ENCODE results near the gene IL1B.

Gene IL1B

DNA sequence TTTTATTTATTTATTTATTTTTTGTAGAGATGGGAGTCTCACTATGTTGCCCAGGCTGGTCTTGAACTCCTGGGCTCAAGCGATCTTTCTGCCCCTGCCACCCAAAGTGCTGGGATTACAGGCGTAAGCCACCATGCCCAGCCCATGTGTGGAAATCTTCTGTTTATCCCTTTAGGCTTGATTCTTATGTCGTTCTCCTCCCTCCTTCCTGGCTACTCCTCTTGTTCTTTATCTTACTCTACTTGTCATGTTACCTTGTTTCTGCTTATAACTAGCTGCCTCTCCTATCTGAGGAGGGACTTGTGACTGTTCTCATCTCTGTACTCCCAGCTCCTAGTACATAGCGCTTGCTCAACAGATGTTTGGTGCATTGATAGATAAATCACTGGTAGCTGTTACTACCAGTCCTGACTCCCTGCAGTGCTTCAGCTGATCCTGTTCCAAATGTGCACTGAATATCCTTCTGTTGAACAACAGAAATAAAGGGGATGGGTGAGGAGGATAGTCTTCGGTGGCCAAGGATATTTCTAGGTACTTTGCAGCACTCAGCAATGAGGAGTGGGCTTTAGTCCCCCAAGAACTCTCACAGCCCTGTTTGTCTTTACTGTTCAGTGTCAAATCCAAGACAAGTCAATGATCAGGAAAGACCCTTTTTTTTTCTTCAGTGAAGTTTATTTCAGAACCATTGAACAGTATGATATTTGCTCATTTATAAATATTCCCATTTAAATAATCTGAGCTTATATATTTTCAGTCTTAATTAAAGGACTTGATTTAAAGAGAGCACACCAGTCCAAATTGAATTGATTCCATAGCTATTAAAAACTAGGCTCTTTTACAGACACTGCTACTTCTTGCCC, 7.2 kb downstream of the IL1B start:
- DNase-seq: no peak

DNA sequence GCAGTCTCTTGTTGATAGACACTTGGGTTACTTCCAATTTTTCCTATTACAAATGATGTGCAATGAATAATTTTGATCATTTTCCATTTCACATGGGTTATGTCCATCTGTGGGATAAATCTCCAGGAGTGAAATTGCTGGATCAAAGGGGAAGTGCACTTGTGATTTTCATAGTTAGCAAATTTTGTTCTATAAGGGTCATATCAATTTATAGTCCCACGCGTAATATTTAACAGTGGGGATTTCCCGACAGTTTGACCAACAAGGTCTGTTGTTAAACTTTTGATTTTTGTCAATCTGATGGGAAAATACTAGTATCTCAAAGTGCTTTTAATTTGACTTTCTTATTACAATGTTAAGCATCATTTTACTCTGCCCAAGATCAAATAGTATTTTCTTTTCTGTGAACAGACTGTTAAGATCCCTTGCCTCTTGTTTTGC, 8.3 kb downstream of the IL1B start:
- no peak for DNase-seq

DNA sequence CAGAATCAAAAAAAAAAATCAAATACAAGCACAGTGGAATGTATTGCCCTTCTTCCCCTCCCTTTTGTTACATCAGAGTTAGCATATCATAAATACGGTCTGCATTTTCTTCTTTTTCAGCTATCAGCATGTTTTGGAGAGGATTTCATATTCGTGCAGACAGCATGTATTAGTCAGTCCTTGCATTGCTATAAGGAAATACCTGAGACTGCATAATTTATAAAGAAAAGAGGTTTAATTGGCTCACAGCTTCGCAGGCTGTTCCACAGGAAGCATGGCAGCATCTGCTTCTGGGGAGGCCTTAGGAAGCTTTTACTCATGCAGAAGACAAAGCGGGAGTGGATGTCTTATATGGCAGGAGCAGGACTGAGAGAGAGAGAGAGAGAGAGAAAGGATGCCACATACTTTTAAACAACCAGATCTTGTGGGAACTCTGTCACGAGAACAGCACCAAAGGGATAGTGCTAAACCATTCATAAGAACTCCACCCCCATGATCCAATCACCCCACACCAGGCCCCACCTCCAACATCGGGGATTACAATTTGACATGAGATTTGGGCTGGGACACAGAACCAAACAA, 8.9 kb downstream of the IL1B start:
- DNase-seq: no peak

DNA sequence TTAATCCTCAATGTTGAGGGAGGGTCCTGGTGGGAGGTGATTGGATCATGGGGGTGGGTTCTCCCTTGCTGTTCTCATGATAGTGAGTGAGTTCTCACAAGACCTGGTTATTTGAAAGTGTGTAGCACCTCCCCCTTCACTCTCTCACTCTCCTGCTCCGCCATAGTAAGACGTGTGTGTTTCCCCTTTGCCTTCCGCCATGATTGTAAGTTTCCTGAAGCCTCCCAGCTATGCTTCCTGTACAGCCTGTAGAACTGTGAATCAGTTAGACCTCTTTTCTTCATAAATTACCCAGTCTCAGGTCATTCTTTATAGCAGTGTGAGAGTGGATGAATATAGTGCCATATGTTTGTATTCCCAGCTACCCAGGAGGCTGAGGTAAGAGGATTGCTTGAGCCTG, 9.6 kb downstream of the IL1B start:
- DNase-seq: no peak

DNA sequence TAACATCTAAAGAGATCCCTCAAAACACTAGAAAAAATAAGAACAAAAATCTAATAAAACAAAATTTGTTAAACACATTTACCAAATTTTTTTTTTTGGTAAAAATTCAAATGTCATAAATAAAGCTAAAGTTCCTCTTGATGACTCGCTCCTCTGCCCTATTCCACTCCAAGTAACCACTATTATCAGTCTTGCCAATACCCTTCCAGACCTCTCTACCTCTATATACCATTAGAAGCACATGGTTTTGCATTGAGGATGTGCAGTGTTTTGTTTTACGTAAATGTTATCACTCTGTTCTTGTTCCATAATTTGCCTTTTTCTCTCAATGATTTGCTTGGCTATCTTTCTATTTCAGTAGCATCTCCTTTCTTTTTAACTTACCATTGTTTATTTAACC, 10.9 kb downstream of the IL1B start:
- no peak for DNase-seq

DNA sequence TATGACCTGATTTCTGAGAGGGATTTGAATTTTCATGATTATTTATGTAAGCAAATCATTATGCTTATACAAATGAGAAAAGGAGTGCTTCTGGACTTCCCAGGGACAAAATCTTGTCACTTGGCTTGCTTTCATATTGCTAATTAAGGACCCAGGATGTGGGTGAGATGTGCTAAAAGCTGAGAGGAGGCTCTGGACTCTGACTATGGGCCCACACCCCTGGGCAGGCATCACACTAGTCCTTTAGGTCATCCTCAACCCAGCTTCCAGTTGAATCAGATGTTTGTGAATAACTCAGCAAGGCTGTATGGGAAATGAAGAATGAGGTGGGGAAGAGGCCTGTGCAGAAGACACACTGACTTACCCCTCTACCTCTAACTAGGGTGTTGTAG, 11.9 kb downstream of the IL1B start:
- DNase-seq: no peak

DNA sequence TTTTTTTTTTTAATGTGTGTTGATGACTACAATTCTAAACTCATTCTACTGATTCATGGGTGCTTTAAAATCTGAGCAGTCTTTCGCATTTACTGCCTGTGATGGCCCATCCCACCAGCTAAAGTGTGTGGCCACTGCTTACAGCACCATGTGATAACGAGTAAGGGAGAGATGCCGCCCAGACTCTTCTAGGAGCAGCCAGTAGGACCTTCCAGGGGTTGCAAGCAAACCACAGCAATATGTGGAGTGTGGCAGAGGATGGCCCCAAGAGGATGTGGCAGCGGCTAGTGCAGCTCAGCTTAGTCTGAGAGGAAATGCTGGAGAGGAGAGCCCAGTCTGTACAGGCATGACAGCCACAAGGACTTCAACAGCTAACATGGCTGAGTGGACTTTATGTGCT, 14.9 kb downstream of the IL1B start:
- DNase-seq: no peak

DNA sequence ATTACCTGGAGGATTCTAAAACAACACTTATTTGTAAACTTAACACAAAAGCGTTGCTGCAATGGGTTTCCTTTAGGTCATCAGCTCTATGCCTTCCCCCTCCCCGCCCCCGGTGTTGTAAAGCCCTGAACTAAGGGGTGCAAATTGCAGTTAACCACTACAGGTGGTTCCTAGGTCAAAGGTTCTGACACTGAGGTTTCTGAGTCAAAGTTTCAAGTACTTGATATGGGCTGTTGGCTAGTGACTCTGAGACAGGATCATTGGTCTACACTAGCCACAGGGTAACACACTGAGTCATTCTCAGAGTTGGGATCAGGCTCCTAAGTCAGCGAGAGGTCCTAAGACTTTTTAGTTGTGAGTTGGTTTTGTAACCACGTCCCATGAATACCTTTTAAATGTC, 15.4 kb downstream of the IL1B start:
- no peak for DNase-seq

DNA sequence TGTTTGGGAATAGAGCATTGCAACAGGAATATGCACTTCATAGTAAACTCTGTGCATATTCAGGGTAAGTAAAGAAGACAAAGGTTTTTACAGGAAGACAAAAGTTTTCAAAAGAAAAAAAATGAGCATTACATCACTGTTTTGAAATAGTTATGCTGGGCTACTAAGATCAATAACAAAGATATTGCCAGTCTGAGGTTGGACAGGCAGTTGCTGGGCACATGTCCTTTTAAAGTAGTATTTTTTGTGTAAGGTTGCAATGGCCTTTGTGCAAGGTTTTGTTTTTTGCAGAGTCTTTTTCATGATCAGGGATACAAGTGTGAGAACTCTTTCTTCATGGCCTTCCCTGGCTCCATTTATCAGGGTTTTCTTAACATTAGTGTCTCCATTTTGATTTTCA, 16.2 kb downstream of the IL1B start:
- no peak for DNase-seq

DNA sequence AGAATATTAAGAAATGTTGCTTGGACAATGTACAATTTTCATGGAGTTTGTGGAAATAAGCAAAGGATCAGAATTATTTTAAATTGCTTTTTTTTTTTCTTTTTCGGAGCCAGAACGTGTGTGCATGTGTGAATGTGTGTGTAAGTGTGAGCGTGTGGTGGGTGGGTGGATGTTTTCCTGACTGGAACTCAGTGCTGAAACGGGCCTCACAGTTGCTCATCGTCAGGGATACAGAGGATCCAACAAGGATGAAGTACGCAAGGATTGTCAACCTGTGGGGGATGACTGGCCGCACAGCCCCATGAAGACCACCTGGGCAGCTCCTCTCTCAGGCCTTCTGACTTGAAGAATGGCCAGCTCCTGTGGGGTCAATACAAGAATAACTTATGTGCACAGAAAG, 17.5 kb downstream of the IL1B start:
- DNase-seq: no peak

DNA sequence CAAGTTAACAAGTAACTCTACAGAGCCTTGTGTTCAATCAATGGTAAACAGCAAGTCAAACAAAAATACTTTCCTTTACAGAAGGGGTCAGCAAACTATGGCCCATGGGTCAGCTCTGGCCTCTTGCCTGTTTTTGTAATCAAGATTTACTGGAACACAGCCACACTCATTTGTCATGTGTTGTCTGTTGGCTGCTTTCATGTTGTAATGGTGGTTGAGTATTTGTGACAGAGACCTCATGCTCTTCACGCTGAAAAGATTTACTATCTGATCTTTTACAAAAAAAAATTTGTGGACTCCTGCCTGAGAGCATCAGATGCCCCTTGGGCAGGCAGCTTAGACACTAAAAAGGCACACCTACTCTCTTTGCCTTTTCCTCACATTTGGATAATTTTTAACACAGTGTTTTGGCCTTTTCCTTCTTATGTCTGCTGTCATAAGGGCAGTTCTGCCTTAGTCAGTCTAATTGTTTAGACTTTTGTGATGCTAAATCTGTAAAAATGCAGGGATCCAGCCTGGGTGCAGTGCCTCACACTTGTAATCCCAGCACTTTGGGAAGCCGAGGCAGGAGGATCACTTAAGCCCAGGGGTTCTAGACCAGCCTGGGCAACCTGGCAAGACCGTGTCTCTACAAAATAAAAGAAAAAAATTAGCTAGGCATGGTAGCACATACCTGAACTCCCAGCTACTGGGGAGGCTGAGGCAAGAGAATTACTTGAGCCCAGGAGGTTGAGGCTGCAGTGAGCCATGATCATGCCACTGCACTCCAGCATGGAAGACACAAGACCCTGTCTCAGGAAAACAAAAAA, 18.3 kb downstream of the IL1B start:
- DNase-seq: no peak

DNA sequence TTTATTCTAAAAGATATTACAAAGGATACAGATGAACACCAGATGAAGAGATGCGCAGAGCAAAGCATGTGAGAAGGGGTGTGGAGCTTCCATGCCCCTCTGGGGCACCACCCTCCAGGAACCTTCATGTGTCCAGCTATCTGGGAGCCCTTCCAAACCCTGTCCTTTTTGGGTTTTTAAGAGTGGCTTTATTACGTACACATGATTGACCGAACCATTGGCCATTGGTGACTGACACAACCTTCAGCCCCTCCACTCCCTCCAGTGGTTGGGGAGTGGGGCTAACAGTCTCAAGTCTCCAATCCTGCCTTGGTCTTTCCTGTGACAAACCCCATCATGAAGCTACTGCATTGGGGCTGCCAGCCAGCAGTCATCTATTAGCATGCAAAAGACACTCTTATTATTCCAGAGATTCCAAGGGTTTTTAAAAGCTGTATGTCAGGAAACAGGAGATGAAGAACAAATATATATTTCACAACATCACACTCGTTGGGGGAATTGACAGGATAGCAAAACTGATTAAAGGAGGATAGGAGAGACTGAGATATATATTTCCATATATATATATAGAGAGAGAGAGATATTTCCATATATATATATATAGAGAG, 19.4 kb downstream of the IL1B start:
- no peak for DNase-seq

DNA sequence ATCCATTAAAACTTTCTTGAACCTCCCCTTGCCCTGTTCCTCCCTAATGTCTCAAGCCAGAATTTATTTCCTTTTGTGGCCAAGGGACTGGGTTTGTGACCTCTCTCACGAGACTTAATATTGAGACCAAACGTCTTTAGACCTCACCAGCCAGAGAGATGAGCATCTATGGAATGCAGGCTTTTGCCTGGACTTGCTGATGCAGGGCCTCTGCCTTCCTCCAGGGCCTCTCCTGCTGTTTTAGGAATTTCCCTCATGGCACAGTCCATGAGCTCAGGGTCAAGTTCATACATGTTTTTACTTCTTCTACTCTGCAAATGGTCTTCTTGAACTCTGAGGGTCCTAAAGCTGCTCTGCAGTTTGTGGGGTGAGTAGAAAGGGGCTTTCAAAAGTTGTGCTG, 22.3 kb downstream of the IL1B start:
- no peak for DNase-seq

DNA sequence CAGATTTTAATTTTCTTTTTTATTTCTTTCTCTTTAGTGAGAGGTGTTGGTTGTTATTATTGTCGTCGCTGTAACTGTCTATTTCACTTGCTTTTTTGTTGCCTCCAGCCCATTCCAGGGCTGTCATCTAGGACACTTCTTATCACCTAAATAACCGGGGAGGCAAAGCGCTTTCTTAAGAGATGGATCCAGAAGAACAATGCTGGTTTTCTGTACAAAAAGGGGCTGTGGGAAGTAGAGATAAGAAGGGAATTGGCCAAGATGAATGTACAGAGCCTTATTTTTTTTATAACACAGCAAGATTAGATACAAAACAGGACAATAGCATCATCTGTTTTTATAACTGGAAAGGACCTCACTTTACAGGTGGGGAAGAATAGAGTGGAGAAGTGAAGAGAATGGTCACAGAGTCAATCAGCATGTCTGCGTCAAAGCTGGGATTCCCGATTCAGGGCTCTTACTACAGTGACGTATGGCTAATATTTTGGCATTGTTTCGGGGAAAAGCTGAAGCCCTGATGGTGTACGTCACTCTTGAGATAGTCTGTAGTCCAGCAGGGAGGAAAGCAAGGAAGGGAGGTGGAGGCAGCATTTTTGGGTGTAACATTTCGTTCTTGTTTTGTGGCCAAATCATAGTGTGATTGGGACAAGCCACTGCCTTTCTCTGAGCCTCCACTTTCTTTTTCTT, 23.2 kb downstream of the IL1B start:
- DNase-seq: no peak

DNA sequence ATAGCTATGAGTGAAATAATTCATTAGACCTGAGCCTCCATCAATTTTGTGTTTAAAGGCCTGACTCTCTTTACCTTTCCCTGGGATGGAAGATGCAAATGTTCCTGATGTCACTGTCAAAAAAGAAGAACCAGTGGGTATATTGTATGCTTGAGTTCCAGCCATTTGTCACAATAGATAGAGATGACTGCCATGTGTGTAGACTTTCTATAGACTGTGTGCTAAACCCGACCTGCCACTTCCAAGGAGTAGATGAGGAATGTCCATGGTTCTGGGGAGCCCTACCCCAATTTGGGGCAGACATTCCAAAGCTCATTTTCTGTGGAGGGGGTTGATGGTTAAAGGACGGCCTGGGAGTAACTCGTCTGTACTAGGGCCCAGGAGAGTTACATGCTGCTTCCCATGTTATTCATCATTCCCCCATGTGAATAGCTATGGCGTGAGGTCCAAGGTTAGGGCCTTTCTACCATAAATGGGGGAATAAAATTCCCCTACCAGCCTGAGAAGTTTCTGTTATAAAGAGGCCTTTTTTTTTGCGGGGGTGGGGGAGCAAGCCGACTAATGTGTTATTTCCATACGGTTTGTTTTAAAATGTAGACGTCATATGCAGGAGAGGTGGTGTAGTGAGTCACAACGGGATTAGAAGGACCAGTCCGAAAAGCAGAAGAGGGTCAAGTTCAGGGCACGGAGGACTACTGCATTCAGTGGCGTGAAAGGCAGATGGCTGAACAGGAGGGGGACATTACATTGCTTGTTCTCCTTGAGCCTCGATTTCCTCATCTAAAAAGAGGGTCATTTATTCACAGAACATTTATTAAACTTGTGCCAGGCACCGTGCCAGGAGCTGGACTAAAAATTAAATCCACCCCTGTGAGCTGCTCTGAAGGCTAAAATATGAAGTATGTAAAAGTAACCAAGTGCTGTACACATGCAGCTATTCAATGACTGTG, 24.0 kb downstream of the IL1B start:
- no peak for DNase-seq

DNA sequence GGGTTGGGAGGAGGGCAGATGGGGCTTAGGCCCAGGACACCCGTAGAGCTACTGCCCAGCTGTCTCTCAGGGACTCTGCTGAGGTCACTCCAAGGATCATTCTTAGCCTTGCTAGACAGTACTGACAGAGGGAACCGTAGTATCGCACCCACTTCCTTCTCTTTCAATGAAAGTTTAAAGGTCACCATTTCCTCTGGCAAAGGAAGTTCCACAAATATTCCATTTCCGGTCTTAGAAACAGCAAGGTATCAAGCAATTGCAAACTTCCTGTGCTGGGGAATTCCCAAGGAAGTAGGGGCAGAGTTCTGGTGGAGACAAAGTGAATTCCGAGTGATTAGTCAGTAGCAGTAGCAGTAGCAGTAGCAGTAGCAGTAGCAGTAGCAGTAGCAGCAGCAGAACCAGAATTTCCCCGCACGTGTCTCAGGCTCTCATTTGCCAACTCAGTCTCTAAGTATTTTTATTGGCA, 24.7 kb downstream of the IL1B start:
- DNase-seq: no peak

DNA sequence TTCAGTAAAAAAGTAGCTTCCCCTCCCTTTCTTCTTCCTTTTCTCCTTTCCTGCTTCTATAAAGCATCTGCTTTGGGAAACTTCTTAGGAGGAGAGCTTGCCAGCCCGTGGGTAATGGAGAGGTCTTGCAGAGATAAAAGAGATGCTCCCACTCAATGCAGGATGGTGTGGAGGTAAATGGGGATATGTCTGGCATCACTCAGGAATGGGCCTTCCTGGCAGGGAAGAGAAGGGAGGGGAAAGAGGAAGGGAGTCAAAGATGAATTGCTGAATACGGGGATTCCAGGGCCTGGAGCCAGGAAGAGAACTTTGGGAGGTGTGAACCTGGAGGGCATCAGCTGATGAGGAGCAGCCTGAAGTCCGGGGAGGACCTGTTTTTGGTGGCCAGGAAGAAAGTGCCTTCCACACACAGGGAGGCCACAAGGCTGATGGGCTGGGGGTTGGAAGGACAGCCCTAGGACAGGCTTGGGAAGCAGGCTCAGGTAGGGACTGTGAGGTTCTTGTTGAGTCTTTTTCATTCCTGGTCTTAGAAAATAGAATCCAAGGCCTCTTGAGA, 25.2 kb downstream of the IL1B start:
- DNase-seq: no peak

DNA sequence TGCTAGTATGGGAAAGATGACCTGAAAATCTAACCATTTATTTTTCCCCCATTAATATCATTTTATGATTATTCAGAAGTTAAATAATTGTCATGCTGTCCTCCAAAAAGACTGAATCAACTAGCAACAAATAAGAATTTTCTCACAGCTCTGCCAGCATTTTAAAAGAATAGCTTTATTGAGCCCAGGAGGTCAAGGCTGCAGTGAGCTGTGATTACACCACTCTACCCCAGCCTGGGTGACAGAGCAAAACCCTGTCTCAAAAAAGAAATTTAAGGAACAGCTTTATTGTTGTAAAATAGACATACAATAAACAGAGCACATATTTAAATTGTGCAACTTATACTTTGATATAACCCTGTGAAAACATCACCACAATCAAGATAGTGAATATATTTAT, 27.5 kb downstream of the IL1B start:
- no peak for DNase-seq

DNA sequence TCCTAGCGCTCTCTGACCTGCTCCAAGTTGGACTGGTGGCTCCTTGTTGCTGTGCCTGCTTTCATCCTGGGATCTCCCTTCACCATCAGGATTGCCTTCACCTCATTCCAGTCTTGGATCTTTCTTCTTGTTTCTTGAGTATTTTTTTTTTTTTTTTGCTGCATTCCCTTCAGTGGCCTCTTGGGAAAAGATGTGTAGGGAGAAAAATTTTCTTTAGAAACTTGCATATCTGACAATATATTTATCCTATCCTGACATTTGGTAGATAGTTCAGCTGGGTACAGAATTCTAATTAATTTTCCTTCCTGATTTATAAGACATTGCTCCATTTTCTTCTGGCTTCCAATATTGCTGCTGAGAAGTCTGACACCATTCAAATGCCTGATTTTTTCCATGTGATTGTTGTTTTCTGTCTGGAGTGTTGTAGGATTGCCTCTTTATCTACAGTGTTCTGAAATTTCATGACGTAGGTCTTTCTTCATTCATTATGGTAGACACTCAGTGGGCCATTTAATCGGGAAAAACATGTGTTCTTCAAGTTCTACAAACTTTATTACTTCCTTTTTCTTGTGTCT, 29.3 kb downstream of the IL1B start:
- DNase-seq: no peak

DNA sequence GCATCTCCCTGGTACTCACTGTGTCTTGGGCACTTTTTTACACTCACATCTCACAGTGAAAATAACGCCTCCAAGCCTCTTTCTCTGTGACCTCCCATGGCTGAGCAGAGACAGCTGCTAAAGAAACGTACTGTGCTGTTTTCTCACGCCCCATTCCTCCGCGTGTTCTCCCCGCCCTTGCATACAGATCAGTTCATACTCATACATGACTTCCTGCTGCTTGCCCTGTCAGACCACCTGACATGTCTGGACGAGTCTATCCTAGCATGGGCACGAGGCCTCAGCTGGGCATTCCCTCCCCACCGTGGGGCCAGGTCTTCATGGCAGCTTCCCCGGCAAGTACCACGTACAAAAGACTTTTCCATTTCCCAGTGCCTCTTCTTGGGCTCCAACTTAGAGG, 31.0 kb downstream of the IL1B start:
- DNase-seq: no peak
